Thymus (tissue), 11 donors: ENCODE measurements around the gene DNM3. TPM values are rescaled to one million over a fixed set of nuclear protein-coding genes. Genes with fewer than 3 reads are reported as not detected.
A peak's percentile ranks its signal among the peaks of the same experiment; 100 is the strongest.

Source experiments
- DNase-seq, 9 donors: peaks; one replicate each; pipeline ENCODE4 v3.0.0-alpha.2; 2013; ENCODE audit warnings: low spot score in 9 of 9, low read depth in 6 of 9, missing footprints in 1 of 9
- H3K27ac ChIP-seq, 2 donors: one replicate each; pipeline ENCODE4 v1.5.1; 2013; ENCODE audit warnings: control low read depth in 1 of 2, low read depth in 1 of 2, low read length in 1 of 2, mild to moderate bottlenecking in 1 of 2, moderate library complexity in 1 of 2
- H3K27me3 ChIP-seq, 2 donors: one replicate each; pipeline ENCODE4 v1.5.1; 2013; ENCODE audit warnings: low read length in 1 of 2; ENCODE audit not compliant: control insufficient read depth in 2 of 2, insufficient read depth in 1 of 2
- H3K36me3 ChIP-seq, 2 donors: one replicate each; pipeline ENCODE4 v1.5.1; 2013; ENCODE audit warnings: low read length in 1 of 2, mild to moderate bottlenecking in 1 of 2, moderate library complexity in 1 of 2; ENCODE audit not compliant: control insufficient read depth in 2 of 2, insufficient read depth in 2 of 2
- H3K4me1 ChIP-seq, 2 donors: one replicate each; pipeline ENCODE4 v1.5.1; 2013; ENCODE audit warnings: low read length in 2 of 2; ENCODE audit not compliant: control insufficient read depth in 2 of 2, insufficient read depth in 2 of 2
- H3K4me3 ChIP-seq, 2 donors: one replicate each; pipeline ENCODE4 v1.5.1; 2013; ENCODE audit warnings: low read length in 2 of 2, control low read depth in 1 of 2, mild to moderate bottlenecking in 1 of 2
- H3K9me3 ChIP-seq, 2 donors: one replicate each; pipeline ENCODE4 v1.5.1; 2013; ENCODE audit warnings: low read length in 1 of 2, mild to moderate bottlenecking in 1 of 2; ENCODE audit not compliant: control insufficient read depth in 2 of 2, insufficient read depth in 1 of 2
- WGBS: extraction: QIAGEN DNeasy Blood & Tissue Kit; methylation state at CpG from one replicate; pipeline ENCODE4 v1.1.7; 2013; 5-methylcytosine and 5-hydroxymethylcytosine counted together
- polyA plus RNA-seq: library from polyadenylated mRNA; stranded (reverse); fragments of 200-250 nt; gene quantifications from one replicate; pipeline ENCODE4 v1.2.3, GENCODE V29; 2013
- total RNA-seq: library from RNA; stranded (reverse); fragments of 120-200 nt; gene quantifications from one replicate; pipeline ENCODE4 v1.2.4, GENCODE V29; 2013
- donor health status: healthy.

Gene DNM3
- total and polyA plus RNA-seq, 2 donors = 1.9 to 2.2 TPM

- no peaks in the 10 kb centered on the region for H3K27me3 ChIP-seq
- no peaks in the 10 kb centered on the region for H3K9me3 ChIP-seq
- H3K36me3 ChIP-seq = no peaks in the 10 kb centered on the region
- 98% methylated on average over 2 of the region's 2 CpGs for WGBS
- H3K27ac ChIP-seq = no peak overlapping the region
- no peak for DNase-seq
- no peak overlapping the region for H3K4me3 ChIP-seq
- H3K4me1 ChIP-seq = no peaks in the 10 kb centered on the region
Measured at GRCh38 chr1:172134087-172134731, 292.9 kb downstream of the DNM3 start.

- H3K27me3 ChIP-seq = no peaks in the 10 kb centered on the region
- H3K4me1 ChIP-seq = no peaks in the 10 kb centered on the region
- H3K9me3 ChIP-seq = no peaks in the 10 kb centered on the region
- H3K36me3 ChIP-seq = no peaks in the 10 kb centered on the region
- H3K27ac ChIP-seq = no peak overlapping the region
- peak in 2 of 9 donors; percentile 21 to 29 for DNase-seq
- no peak overlapping the region for H3K4me3 ChIP-seq
- 95% methylated on average over 2 of the region's 2 CpGs for WGBS
Measured at GRCh38 chr1:172135076-172135672, 293.9 kb downstream of the DNM3 start.

GRCh38 chr1:172135978-172136610 lies 294.8 kb downstream of the DNM3 start:
- Histone ChIP-seq H3K27ac (no peak overlapping the region), H3K9me3 (no peaks in the 10 kb centered on the region), H3K4me3 (no peak overlapping the region), H3K27me3 (no peaks in the 10 kb centered on the region), H3K36me3 (no peaks in the 10 kb centered on the region), H3K4me1 (no peaks in the 10 kb centered on the region)
- DNase-seq = no peak
- WGBS = 96% methylated on average over 4 of the region's 4 CpGs

DNA sequence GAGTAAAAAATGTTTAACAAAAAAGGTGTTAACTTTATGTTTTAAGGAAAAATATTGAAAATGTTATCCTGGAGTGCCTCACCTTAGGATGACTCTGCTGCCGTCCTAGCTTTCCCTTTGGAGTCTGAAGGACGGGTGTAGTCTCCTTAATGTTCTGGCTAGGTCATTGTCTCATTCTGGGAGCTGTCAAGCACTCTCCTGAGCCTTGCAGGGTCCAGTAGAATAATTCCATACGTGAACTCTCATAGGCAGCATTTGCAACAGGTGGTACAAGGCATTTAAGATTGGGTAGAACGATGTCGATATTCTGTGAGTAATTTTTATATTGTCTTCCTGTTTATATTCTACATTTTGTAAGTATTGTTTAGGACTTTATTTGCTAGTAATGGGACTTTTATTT lies 295.6 kb downstream of the DNM3 start:
- H3K27ac ChIP-seq = no peak overlapping the region
- DNase-seq = no peak
- no peaks in the 10 kb centered on the region for H3K36me3 ChIP-seq
- no peaks in the 10 kb centered on the region for H3K9me3 ChIP-seq
- no peak overlapping the region for H3K4me3 ChIP-seq
- 97% methylated on average over 5 of the region's 5 CpGs for WGBS
- no peaks in the 10 kb centered on the region for H3K27me3 ChIP-seq
- no peaks in the 10 kb centered on the region for H3K4me1 ChIP-seq

- DNase-seq = no peak
- no peak overlapping the region for H3K27ac ChIP-seq
- 97% methylated on average over 3 of the region's 3 CpGs for WGBS
Measured at GRCh38 chr1:172137703-172138454, 296.6 kb downstream of the DNM3 start.

DNA sequence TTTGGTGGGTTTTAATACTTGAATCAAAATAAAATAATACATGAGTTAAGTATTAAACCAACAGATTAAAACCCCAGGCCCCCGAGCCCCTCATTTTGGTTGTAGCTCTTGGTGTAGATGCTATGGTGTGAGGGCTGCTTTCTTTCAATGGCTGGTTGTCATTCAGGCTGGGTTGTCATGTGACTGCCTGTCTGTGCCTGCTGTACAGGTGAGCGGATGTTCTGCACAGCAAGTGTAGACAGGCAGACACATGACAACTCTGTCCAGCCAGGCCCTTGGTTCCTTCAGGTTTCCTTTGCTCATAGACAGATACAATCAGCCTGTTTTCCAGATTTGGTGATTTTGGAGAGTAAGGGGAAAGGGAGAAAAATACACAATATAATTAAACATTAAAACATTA lies 297.3 kb downstream of the DNM3 start:
- no peaks in the 10 kb centered on the region for H3K4me1 ChIP-seq
- peak in 1 of 9 donors; percentile 9 for DNase-seq
- no peak overlapping the region for H3K4me3 ChIP-seq
- no peaks in the 10 kb centered on the region for H3K9me3 ChIP-seq
- no peak overlapping the region for H3K27ac ChIP-seq
- no peaks in the 10 kb centered on the region for H3K36me3 ChIP-seq
- WGBS = 93% methylated on average over 2 of the region's 2 CpGs
- H3K27me3 ChIP-seq = no peaks in the 10 kb centered on the region

More at GRCh38 chr1:172137703-172138454, 296.6 kb downstream of the DNM3 start:
- no peaks in the 10 kb centered on the region for H3K36me3 ChIP-seq
- no peaks in the 10 kb centered on the region for H3K9me3 ChIP-seq
- H3K27me3 ChIP-seq = no peaks in the 10 kb centered on the region
- H3K4me1 ChIP-seq = no peaks in the 10 kb centered on the region
- no peak overlapping the region for H3K4me3 ChIP-seq

- 94% methylated on average over 1 of the region's 1 CpG for WGBS
- no peaks in the 10 kb centered on the region for H3K27me3 ChIP-seq
- no peak for DNase-seq
- no peaks in the 10 kb centered on the region for H3K4me1 ChIP-seq
- no peaks in the 10 kb centered on the region for H3K36me3 ChIP-seq
- H3K9me3 ChIP-seq = peaks cover 0 to under 1% of the 10 kb centered on the region in 2 donors
- no peak overlapping the region for H3K4me3 ChIP-seq
- no peak overlapping the region for H3K27ac ChIP-seq
Measured at GRCh38 chr1:172139196-172139595, 297.9 kb downstream of the DNM3 start.

DNA sequence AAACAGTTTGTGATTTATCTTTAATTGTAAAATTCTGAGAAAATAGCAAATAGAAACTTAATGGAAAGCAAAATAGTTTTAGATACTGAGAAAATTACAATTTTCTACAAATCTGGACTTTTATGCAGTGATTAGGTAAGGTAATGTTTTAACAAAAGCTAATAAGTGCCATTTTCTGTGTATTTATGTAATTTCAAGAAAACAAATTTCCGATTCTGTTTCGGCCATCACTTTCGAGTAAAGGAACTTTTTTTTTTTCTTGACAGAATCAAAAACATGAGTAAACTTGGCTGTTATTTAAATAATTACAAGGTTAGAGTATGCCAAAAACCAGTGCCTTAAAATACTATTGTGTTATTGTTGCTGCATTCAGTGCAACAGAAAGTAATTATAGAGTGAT lies 298.8 kb downstream of the DNM3 start:
- DNase-seq = no peak
- H3K9me3 ChIP-seq = peaks cover 0 to 3% of the 10 kb centered on the region in 2 donors
- H3K36me3 ChIP-seq = no peaks in the 10 kb centered on the region
- H3K27me3 ChIP-seq = no peaks in the 10 kb centered on the region
- H3K4me3 ChIP-seq = no peak overlapping the region
- WGBS = 97% methylated on average over 3 of the region's 3 CpGs
- no peaks in the 10 kb centered on the region for H3K4me1 ChIP-seq
- H3K27ac ChIP-seq = no peak overlapping the region

GRCh38 chr1:172140591-172140990 lies 299.3 kb downstream of the DNM3 start:
- Histone ChIP-seq H3K9me3 (peaks cover 0 to 3% of the 10 kb centered on the region in 2 donors), H3K4me3 (no peak overlapping the region), H3K27ac (no peak overlapping the region), H3K4me1 (no peaks in the 10 kb centered on the region), H3K36me3 (no peaks in the 10 kb centered on the region), H3K27me3 (no peaks in the 10 kb centered on the region)
- no peak for DNase-seq
